ENCODE results near the gene ZNF775.

The ZNF775 gene

GRCh38 chr7:150378853-150379440, at the start of gene ZNF775:
TSS of gene ZNF775 (plus strand) at chr7:150379330. CDS start at chr7:150388471, 9,141 bp downstream.
- peak; percentile 94 to 95 for DNase-seq

DNA sequence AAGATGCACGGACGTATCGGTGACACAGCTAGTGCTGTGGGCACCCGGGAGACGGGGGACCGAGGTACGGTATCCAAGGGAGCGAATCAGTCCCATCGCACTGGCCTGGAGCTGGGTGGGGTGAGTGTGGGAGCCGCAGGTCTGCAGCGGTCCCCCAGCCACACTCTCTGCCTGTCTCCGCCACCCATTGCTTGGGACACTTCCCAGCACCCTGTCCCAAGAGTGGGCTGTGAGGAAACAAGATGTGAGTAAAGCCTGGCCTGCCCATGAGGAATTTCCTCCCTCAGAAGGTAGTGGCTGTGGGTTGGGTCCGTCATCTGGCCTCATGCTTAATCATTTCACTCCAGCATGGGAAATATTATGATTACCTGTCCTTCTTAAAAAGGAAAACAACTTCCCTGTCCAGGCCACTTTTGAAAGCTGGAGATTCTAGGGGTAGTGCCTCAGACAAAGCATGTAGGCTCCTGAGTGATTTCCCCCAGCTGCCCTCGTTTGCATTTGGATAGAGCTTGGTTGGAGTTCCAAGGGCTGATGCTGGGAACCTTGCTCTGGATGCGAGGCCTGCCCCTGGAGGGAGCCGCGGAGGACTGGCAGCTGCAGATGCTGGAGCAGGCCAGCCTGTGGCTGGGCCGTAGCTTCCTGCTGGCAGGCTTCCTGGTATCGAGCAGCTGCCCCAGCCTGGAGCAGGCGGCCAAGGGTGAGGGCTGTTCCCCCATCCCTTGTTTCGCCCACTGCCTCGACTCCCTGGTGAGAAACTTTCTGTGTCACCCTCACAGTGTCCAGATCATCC, 49.6 kb upstream of the ZNF775 start:
- DNase-seq, result no peak

DNA sequence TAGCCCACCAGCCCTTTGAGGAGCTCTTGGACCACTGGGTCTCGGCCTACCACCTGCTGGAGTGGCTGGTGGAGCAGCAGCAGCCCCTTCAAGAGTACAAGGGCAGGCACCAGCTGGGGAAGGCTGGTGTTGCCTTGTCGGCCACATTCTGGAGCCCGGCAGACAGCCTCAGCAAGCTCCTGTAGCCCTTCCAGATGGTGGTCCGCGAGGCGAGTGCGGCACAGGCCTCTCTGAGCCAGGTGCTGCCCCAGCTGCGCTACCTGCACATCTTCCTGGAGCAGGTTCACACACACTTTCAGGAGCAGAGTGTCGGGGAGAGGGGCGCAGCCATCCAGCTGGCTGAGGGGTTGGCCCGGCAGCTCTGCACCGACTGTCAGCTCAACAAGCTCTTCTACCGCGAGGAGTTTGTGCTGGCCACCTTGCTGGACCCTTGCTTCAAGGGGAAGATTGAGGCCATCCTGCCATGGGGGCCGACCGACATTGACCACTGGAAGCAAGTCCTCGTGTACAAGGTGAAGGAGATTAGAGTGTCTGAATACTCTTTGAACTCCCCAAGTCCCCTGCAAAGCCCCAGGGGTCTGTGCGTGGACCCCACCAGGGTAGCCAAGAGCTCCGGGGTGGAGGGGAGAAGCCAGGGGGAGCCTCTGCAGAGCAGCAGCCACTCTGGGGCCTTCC, 48.8 kb upstream of the ZNF775 start:
- no peak for DNase-seq

- DNase-seq, result no peak
Observed at GRCh38 chr7:150332852-150333635, 46.1 kb upstream of the ZNF775 start.

GRCh38 chr7:150333659-150334058, 45.5 kb upstream of the ZNF775 start:
- DNase-seq, result no peak

GRCh38 chr7:150334108-150334507, 45.0 kb upstream of the ZNF775 start:
- no peak for DNase-seq

- no peak for DNase-seq
Observed at GRCh38 chr7:150335108-150335773, 43.9 kb upstream of the ZNF775 start.

GRCh38 chr7:150335774-150336112, 43.4 kb upstream of the ZNF775 start:
- DNase-seq, result no peak

DNA sequence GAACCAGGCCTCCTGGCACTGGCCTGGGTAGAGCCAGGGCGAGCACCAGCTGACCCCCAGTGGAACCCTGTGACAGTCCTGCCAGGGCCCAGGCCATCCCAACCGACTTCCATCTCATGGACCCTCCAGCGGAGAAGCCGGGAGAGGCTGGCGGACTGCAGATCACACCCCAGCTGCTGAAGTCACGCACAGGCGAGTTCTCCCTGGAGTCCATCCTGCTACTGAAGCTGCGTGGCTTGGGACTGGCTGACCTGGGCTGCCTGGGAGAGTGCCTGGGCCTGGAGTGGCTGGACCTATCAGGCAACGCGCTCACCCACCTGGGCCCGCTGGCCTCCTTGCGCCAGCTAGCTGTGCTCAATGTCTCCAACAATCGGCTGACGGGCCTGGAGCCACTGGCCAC, 42.4 kb upstream of the ZNF775 start:
- DNase-seq, result no peak

DNA sequence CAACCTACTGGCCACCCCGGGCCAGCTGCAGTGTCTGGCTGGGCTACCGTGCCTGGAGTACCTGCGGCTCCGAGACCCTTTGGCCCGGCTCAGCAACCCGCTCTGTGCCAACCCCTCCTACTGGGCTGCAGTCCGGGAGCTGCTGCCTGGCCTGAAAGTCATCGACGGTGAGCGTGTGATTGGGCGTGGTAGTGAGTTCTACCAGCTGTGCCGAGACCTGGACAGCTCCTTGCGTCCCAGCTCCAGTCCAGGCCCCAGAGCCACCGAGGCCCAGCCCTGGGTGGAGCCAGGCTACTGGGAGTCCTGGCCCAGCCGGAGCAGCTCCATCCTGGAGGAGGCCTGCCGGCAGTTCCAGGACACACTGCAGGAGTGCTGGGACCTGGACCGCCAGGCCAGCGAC, 42.0 kb upstream of the ZNF775 start:
- no peak for DNase-seq

- no peak for DNase-seq
Observed at GRCh38 chr7:150337659-150338081, 41.5 kb upstream of the ZNF775 start.

GRCh38 chr7:150338166-150338829, 40.8 kb upstream of the ZNF775 start:
- no peak for DNase-seq

GRCh38 chr7:150339409-150339809, 39.7 kb upstream of the ZNF775 start:
- no peak for DNase-seq

DNA sequence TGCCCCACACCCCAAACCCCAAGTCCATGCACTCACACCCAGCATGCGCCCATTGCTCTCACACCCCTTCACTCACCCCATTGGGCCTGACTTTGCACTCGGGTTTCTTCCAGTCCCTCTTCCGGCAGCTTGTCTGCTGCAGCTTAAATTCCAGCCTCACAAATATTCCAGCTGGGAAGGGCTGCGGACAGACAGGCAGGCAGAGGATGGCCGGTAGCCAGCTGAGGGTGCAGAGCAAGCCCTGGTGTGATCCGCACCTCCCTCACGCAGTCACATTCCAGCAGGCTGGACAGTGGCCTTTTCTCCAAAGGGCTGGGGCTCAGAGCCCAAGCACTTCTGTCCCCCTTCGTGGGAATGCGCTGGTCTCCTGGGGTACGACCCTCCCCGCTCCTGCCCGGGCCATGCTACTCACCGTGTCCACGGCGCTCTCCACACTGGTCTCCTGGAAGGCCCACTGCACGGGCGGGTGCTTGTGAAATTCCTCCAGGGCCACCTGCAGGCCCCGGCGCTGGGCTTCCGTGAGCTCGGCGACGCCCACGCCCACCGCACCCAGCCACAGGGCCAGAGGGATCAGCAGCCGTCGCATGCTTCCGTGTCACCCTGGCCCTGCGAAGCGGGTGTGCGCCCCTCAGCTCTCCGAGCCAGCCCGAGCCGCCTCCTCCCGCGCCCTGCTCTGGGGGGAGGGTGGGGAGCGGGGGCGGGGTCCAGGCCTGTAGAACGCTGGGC, 38.9 kb upstream of the ZNF775 start:
- DNase-seq, result no peak

DNA sequence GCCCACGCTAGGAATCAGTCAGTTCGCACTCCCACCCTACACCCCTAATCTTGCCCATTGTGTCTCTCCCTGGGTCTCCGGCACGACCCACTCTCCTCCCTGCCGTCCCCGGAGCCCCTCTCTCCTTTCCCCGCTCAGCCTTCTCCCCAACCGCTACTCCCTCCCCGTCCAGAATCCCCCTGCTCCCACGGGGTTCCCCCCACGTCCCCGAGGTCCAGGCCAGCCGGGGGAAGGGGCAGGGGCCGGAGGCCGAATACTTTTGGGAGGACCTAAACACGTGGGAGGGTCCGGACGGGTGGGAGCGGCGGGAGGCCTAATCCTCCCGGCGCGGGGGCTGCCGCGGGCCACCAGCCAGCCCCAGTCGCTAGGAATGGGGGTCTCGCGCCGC, 38.3 kb upstream of the ZNF775 start:
- no peak for DNase-seq

- DNase-seq, result no peak
Observed at GRCh38 chr7:150341263-150342120, 37.6 kb upstream of the ZNF775 start, which contains the start of gene RARRES2. TSS of gene RARRES2 (minus strand) at chr7:150341629. CDS start at chr7:150340609, 1,020 bp downstream.

GRCh38 chr7:150342121-150342408, 37.1 kb upstream of the ZNF775 start:
- DNase-seq, result no peak

DNA sequence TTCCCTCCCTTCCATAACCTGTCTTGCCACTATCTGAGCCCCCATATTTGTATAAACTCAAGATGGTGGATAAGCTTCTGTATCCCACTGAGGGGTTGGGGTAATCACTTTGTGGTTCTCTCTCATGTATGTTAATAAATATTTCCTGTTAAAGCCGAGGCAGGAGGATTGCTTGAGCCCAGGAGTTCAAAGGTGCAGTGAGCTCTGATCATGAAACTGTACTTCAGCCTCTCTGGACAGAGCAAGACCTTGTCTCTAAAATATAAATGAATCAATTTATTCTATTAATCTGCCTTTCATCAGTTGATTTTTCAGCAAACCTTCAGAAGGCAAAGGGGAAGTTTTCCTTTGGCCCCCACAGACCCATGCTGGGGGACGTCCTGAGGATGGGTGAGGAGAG, 35.9 kb upstream of the ZNF775 start:
- DNase-seq, result no peak

- no peak for DNase-seq
Observed at GRCh38 chr7:150344299-150344698, 34.8 kb upstream of the ZNF775 start.

- DNase-seq, result no peak
Observed at GRCh38 chr7:150345012-150345411, 34.1 kb upstream of the ZNF775 start.

GRCh38 chr7:150346922-150347321, 32.2 kb upstream of the ZNF775 start:
- DNase-seq, result no peak
